ENCODE data around the gene MOB3A. TPM values are rescaled to one million over a fixed set of nuclear protein-coding genes. Genes with fewer than 3 reads are reported as not detected.
"Not testable (repeated sequence)": the region's sequence is repeated elsewhere in the genome, so short reads cannot be mapped to it uniquely, and the experiment has no call there.

The MOB3A gene
- total RNA-seq, 1 donor = 36.7 TPM

GRCh38 chr19:2138061-2138728 is 42.1 kb upstream of the MOB3A start:
- TF ChIP-seq, protein P1, sequence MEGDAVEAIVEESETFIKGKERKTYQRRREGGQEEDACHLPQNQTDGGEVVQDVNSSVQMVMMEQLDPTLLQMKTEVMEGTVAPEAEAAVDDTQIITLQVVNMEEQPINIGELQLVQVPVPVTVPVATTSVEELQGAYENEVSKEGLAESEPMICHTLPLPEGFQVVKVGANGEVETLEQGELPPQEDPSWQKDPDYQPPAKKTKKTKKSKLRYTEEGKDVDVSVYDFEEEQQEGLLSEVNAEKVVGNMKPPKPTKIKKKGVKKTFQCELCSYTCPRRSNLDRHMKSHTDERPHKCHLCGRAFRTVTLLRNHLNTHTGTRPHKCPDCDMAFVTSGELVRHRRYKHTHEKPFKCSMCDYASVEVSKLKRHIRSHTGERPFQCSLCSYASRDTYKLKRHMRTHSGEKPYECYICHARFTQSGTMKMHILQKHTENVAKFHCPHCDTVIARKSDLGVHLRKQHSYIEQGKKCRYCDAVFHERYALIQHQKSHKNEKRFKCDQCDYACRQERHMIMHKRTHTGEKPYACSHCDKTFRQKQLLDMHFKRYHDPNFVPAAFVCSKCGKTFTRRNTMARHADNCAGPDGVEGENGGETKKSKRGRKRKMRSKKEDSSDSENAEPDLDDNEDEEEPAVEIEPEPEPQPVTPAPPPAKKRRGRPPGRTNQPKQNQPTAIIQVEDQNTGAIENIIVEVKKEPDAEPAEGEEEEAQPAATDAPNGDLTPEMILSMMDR (IDR thresholded peaks at IDR 0.05; ENCODE audit: insufficient read depth, low read depth, low read length) = no peak
- no peak overlapping the region for H3K4me3 ChIP-seq (ENCODE audit: low read depth, low read length)
- no peak for DNase-seq (ENCODE audit: low read depth)

DNA sequence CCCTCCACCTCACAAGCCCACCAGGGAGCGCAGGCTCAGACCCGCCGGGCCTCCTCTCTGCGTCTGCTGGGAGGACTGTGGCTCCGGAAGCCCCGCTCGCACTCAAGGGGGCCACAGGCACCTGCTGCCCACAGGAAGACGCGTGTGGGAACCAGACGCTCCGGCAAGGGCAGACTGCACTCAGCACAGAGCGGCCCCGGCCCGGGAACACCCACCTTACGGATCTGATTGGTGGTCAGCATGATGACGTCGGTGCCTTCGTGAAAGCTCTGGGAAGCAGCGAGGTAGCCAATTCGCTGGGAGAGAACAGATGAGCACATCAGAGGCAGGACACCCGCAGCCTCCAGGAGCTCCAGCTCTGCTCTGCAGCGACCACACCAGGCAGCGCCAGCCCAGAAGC is 40.7 kb upstream of the MOB3A start:
- DNase-seq (ENCODE audit: low read depth) = no peak
- TF ChIP-seq, protein P1 (IDR thresholded peaks at IDR 0.05; ENCODE audit: insufficient read depth, low read depth, low read length) = no peak
- H3K4me3 ChIP-seq (ENCODE audit: low read depth, low read length) = no peak overlapping the region

DNA sequence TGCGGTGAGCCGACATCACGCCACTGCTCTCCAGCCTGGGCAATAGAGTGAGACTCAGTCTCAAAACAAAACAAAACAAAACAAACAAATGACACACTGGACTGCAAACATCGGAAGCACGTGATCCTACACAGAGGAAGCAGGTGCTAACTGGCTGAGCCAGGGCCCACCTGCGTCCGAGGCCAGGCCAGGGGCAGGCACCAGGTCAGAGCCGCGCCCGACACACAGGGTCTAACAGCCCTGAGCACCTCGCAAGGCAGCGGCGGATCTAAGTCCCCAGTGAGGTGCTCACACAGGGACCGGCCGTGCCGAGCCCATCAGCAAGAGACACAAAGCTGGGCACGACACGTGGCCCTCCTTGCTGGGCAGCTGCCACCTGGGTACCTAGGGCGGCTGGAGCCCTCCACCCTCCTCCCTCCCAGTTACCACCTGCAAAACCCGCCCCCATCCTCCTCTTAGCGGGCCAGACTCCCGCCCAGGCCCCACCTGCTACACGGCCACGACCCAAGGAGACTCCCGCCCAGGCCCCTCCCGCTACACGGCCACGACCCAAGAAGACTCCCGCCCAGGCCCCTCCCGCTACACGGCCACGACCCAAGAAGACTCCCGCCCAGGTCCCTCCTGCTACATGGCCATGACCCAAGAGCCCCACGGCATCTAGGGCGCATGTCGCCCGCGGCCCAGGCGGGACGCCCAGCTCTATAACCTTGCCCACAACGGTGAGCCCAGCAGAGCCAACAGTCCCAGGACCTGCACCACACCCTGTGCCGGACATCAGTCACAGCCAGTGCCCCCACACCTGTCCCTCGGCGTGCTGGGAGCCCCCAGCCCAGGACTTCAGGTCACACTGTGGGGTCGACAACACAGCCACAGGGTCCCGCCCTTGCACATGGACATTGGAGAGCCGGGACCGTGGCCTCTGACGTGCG is 39.6 kb upstream of the MOB3A start:
- no peak for DNase-seq (ENCODE audit: low read depth)
- H3K4me3 ChIP-seq (ENCODE audit: low read depth, low read length) = no peak overlapping the region
- TF ChIP-seq, protein P1 (IDR thresholded peaks at IDR 0.05; ENCODE audit: insufficient read depth, low read depth, low read length) = no peak

DNA sequence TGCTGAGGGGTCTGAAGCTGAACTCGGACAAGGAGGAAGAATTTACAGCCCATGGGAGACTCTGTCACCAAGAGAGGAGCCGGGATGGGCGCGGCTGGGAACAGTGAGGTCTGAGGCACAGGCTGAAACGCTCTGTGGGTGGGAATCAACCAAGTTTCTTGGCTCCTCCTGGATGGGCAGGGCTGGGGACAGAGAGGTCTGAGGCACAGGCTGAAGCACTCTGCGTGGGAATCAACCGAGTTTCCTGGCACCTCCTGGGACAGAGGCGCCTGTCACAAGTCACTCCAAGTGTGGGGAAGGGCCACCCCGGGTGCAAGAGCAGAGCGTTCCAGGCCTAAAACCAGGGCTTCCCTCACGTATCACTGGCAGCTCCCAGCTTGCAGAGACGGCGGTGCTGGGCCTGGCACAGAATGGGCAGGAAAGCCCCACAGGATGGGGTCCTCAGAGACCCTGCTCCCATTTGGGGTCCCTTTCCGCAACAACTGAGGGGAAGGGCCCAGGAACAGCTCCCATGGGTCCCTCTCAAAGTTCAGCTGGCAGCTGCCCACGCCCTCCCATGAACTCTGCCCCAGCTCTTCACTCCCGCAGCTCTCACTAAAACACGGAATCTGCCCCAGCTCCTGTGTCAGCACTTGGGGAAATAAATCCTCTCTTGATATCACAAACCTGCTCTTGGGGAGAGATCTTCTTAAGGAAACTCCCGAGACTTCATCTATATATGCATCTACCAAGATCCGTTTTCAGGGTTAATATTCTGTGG is 36.8 kb upstream of the MOB3A start:
- no peak overlapping the region for H3K4me3 ChIP-seq (ENCODE audit: low read depth, low read length)
- DNase-seq (ENCODE audit: low read depth) = no peak
- TF ChIP-seq, protein P1 (IDR thresholded peaks at IDR 0.05; ENCODE audit: insufficient read depth, low read depth, low read length) = no peak

DNA sequence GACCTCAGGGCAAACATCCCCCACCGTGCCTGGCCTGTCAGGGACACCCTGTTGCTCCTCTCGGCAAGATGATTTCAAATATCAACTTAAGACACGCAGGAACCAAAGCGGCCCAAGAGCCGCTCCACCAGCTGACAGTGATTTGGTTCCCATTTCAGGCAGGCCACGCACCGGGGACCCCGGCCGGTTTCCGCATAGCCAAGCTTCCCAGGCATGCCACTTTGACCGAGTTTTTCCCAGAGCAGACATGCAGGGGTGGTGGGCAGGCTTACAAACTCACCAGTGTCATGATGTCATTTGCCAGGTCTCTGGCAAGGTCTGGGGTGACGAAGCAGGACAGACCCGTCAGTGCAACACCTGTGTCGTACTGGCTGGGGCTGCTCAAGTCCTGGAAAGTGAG is 36.1 kb upstream of the MOB3A start:
- DNase-seq (ENCODE audit: low read depth) = no peak
- TF ChIP-seq, protein P1 (IDR thresholded peaks at IDR 0.05; ENCODE audit: insufficient read depth, low read depth, low read length) = no peak
- no peak overlapping the region for H3K4me3 ChIP-seq (ENCODE audit: low read depth, low read length)

DNA sequence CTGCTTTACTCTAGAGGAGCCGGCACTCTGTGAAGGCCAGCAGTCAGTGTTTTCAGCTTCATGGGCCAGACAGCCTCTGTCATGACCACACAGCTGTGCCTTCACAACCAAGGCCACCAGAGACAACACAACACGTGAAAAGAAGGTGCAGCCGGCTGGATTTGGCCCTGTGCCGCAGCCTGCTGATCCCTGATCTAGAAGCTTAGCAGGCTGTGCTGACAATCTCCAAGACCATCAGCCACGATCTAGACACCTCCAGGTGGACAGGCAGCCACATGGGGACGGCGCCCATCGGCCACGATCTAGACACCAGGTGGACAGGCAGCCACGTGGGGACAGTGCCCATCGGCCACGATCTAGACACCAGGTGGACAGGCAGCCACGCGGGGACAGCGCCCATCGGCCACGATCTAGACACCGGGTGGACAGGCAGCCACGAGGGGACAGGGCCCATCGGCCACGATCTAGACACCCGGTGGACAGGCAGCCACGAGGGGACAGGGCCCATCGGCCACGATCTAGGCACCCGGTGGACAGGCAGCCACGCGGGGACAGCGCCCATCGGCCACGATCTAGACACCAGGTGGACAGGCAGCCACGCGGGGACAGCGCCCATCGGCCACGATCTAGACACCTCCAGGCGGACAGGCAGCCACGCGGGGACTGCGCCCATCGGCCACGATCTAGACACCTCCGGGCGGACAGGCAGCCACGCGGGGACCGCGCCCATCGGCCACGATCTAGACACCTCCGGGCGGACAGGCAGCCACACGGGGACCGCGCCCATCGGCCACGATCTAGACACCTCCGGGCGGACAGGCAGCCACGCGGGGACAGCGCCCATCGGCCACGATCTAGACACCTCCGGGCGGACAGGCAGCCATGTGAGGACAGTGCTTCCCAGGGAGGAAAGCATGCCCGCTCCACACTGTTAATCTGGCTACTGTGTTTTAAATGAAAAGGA is 35.2 kb upstream of the MOB3A start:
- not testable (repeated sequence) for DNase-seq (ENCODE audit: low read depth); H3K4me3 ChIP-seq (ENCODE audit: low read depth, low read length)

All from fibroblast of villous mesenchyme (primary cell).